SK-N-SH (cell line): ENCODE measurements around the gene ADAM30. TPM values are rescaled to one million over a fixed set of nuclear protein-coding genes. Genes with fewer than 3 reads are reported as not detected.

Experiments used
- CTCF ChIA-PET: fragments of 300-600, 350-600 bp; formaldehyde crosslinking; extraction: SDS; loops from one replicate; lab custom pipeline; 2021; lab: Yijun Ruan, JAX
- POLR2A ChIA-PET: fragments of 350-600 bp; sonication (Branson Sonifier 250); formaldehyde crosslinking; extraction: SDS; loops from one replicate; lab custom pipeline; 2020; ENCODE audit warnings: antibody characterized with exemption, inconsistent platforms; lab: Yijun Ruan, JAX
- DNase-seq: peaks from one replicate; pipeline ENCODE4 v3.0.0; 2012
- H2AFZ ChIP-seq: fragments of 200-600 bp; sonication (generic); 2 replicates; pipeline ENCODE4 v1.8.1; 2016; ENCODE audit warnings: antibody characterized with exemption, mild to moderate bottlenecking, low read depth
- H3F3A ChIP-seq: fragments of 200-600 bp; sonication (generic); replicated peaks from 2 replicates; pipeline ENCODE3; 2016; ENCODE audit warnings: antibody characterized with exemption, mild to moderate bottlenecking; ENCODE audit not compliant: insufficient read depth
- H3K27ac ChIP-seq, 2 experiments: fragments of 200-500 bp in 1 of 2; fragments of 200-600 bp in 1 of 2; sonication (Bioruptor generic) in 1 of 2; sonication (generic), shearing (Covaris generic) in 1 of 2; 2 replicates each; pipeline versions ENCODE4 v1.5.1 to v1.6.1; 2014 to 2016; ENCODE audit warnings: low read depth in 2 of 2, inconsistent platforms in 1 of 2, low read length in 1 of 2, mild to moderate bottlenecking in 1 of 2, mixed read lengths in 1 of 2
- H3K27me3 ChIP-seq: fragments of 200-600 bp; sonication (generic), shearing (Covaris generic); 2 replicates; pipeline ENCODE4 v1.6.1; 2016; ENCODE audit warnings: mixed run types; ENCODE audit not compliant: insufficient read depth
- H3K36me3 ChIP-seq, 2 experiments: fragments of 200-500 bp in 1 of 2; fragments of 200-600 bp in 1 of 2; sonication (Bioruptor generic) in 1 of 2; sonication (generic) in 1 of 2; replicated peaks in 1 of 2; 2 replicates each; pipeline versions ENCODE3 to v1.5.1; 2014 to 2016; ENCODE audit warnings: low read length in 1 of 2, mild to moderate bottlenecking in 1 of 2; ENCODE audit not compliant: insufficient read depth in 2 of 2, control insufficient read depth in 1 of 2
- H3K4me1 ChIP-seq, 2 experiments: fragments of 200-500 bp in 1 of 2; fragments of 200-600 bp in 1 of 2; sonication (Bioruptor generic) in 1 of 2; sonication (generic), shearing (Covaris generic) in 1 of 2; 2 replicates each; pipeline versions ENCODE4 v1.5.1 to v1.6.1; 2014 to 2016; ENCODE audit warnings: low read depth in 1 of 2, low read length in 1 of 2, mixed run types in 1 of 2; ENCODE audit not compliant: insufficient read depth in 2 of 2, control insufficient read depth in 1 of 2
- H3K4me2 ChIP-seq: fragments of 200-600 bp; sonication (generic), shearing (Covaris generic); 2 replicates; pipeline ENCODE4 v1.6.1; 2017; ENCODE audit warnings: mixed run types
- H3K4me3 ChIP-seq, 2 experiments: fragments of 200-500 bp in 1 of 2; fragments of 200-600 bp in 1 of 2; sonication (Bioruptor generic) in 1 of 2; sonication (generic), shearing (Covaris generic) in 1 of 2; 2 replicates each; pipeline versions ENCODE4 v1.5.1 to v1.8.1; 2014 to 2016; ENCODE audit warnings: low read depth in 2 of 2, inconsistent platforms in 1 of 2, low read length in 1 of 2, mild to moderate bottlenecking in 1 of 2, mixed read lengths in 1 of 2, moderate library complexity in 1 of 2
- H3K79me2 ChIP-seq: fragments of 200-600 bp; sonication (generic); 2 replicates; pipeline ENCODE4 v1.8.1; 2017; ENCODE audit warnings: mild to moderate bottlenecking; ENCODE audit not compliant: insufficient read depth
- H3K9ac ChIP-seq: fragments of 200-600 bp; sonication (generic); 2 replicates; pipeline ENCODE4 v1.6.1; 2017; ENCODE audit warnings: mixed run types
- H3K9me2 ChIP-seq: fragments of 200-600 bp; sonication (generic); 2 replicates; pipeline ENCODE4 v1.6.1; 2017; ENCODE audit warnings: mixed run types
- H3K9me3 ChIP-seq: fragments of 200-600 bp; sonication (generic); 2 replicates; pipeline ENCODE4 v1.6.1; 2017; ENCODE audit warnings: mixed run types, mild to moderate bottlenecking, moderate library complexity
- H4K20me1 ChIP-seq: fragments of 200-600 bp; sonication (generic); 2 replicates; pipeline ENCODE4 v1.6.1; 2017; ENCODE audit warnings: mild to moderate bottlenecking, mixed run types; ENCODE audit not compliant: insufficient read depth
- ELF1 ChIP-seq: IDR thresholded peaks from 2 replicates; pipeline ENCODE4 v1.4.0; 2012
- EZH2phosphoT487 ChIP-seq: fragments of 200-600 bp; sonication (generic); IDR thresholded peaks from 2 replicates; pipeline ENCODE4 v1.6.1; 2017; ENCODE audit warnings: low read depth, mixed run types, mild to moderate bottlenecking, antibody characterized with exemption, moderate library complexity, borderline replicate concordance
- FOSL2 ChIP-seq: IDR thresholded peaks from 2 replicates; pipeline ENCODE4 v1.4.0; 2012; ENCODE audit warnings: low read depth, mild to moderate bottlenecking, moderate library complexity, borderline replicate concordance
- FOXJ3 ChIP-seq: sonication (generic); formaldehyde crosslinking; IDR thresholded peaks from 2 replicates; pipeline ENCODE4 v1.5.1; 2020; ENCODE audit warnings: mild to moderate bottlenecking, missing genetic modification reagents
- FOXM1 ChIP-seq: IDR thresholded peaks from 2 replicates; pipeline ENCODE4 v1.4.0; 2012; ENCODE audit warnings: low read depth, mild to moderate bottlenecking
- GABPA ChIP-seq: IDR thresholded peaks from 2 replicates; pipeline ENCODE4 v1.4.0; 2012; ENCODE audit warnings: low read depth, mild to moderate bottlenecking
- NFIC ChIP-seq: IDR thresholded peaks from 2 replicates; pipeline ENCODE4 v1.4.0; 2012; ENCODE audit warnings: borderline replicate concordance
- NRF1 ChIP-seq: IDR thresholded peaks from 2 replicates; pipeline ENCODE4 v1.6.1; 2012; ENCODE audit warnings: low read depth, mild to moderate bottlenecking, low read length
- RAD21 ChIP-seq: IDR thresholded peaks from 2 replicates; pipeline ENCODE4 v1.6.1; 2012; ENCODE audit warnings: mild to moderate bottlenecking, low read length
- RCOR1 ChIP-seq: fragments of 150-350 bp; IDR thresholded peaks from 2 replicates; pipeline ENCODE4 v1.6.1; 2017; ENCODE audit warnings: antibody characterized with exemption, low read length
- RFX5 ChIP-seq: IDR thresholded peaks from 2 replicates; pipeline ENCODE4 v1.6.1; 2012; ENCODE audit warnings: mild to moderate bottlenecking, improper control_type of control experiment, low read length
- RXRA ChIP-seq: IDR thresholded peaks from 2 replicates; pipeline ENCODE4 v1.4.0; 2012; ENCODE audit warnings: low read depth, mild to moderate bottlenecking, borderline replicate concordance
- SIN3A ChIP-seq: IDR thresholded peaks from 2 replicates; pipeline ENCODE4 v1.6.1; 2012; ENCODE audit warnings: low read depth, mild to moderate bottlenecking, low read length, moderate library complexity, borderline replicate concordance
- TAF1 ChIP-seq: IDR thresholded peaks from 2 replicates; pipeline ENCODE4 v1.6.1; 2012; ENCODE audit warnings: low read depth, mild to moderate bottlenecking, low read length, moderate library complexity, borderline replicate concordance
- TCF12 ChIP-seq: IDR thresholded peaks from 2 replicates; pipeline ENCODE4 v1.4.0; 2012
- YY1 ChIP-seq: IDR thresholded peaks from 2 replicates; pipeline ENCODE4 v1.4.0; 2012; ENCODE audit warnings: low read depth, mild to moderate bottlenecking
- WGBS: methylation state at CpG from one replicate; pipeline ENCODE4 v1.1.6; 2017; ENCODE audit warnings: low lambda C conversion rate; 5-methylcytosine and 5-hydroxymethylcytosine counted together
- polyA plus RNA-seq, 3 experiments: library from polyadenylated mRNA; depleted of rRNA; stranded (reverse); fragments of >200 nt; gene quantifications; 2 replicates each; pipeline ENCODE4 v1.2.3, GENCODE V29; 2012
- TF ChIP-seq, protein P1 (sequence below): IDR thresholded peaks from 2 replicates; pipeline ENCODE4 v1.4.0; 2012; ENCODE audit warnings: low read depth
- TF ChIP-seq, protein P2 (sequence below): fragments of 200-600 bp; sonication (generic); IDR thresholded peaks from 2 replicates; pipeline ENCODE4 v1.6.1; 2017; ENCODE audit warnings: antibody characterized with exemption, mild to moderate bottlenecking, moderate library complexity
- TF ChIP-seq, protein P3 (sequence below): fragments of 150-350 bp; IDR thresholded peaks from 2 replicates; pipeline ENCODE4 v1.6.1; 2016; ENCODE audit warnings: mild to moderate bottlenecking, low read depth, low read length
- TF ChIP-seq, protein P4 (sequence below): IDR thresholded peaks from 2 replicates; pipeline ENCODE4 v1.4.0; 2012; ENCODE audit warnings: low read depth, borderline replicate concordance
- TF ChIP-seq, protein P5 (sequence below): IDR thresholded peaks from 2 replicates; pipeline ENCODE4 v1.4.0; 2012; ENCODE audit warnings: low read depth, borderline replicate concordance

The ADAM30 gene
- polyA plus RNA-seq, 1 of the 3 experiments (the other 2 are of a cell fraction): not detected

DNA sequence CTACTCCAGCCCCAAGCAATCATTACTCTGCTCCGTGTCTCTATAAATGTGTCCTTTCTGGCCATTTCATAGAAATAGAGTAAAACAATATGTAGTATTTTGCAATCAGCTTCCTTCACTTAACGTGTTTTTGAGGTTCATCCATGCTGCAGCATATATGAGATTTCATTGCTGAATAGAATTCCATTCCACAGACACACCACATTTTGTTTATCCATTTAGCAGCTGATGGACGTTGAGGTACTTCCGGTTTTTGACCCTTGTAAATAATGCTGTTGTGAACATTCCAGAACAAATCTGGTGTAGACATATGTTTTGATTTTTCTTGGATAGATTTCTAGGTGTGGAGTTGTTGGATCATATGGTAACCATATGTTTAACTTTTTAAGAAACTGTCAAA lies 30.7 kb downstream of the ADAM30 start:
- no peaks in the 10 kb centered on the region for H3K27me3 ChIP-seq
- no peaks in the 10 kb centered on the region for H3K79me2 ChIP-seq
- TF ChIP-seq, protein P1, sequence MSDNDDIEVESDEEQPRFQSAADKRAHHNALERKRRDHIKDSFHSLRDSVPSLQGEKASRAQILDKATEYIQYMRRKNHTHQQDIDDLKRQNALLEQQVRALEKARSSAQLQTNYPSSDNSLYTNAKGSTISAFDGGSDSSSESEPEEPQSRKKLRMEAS: no peak
- TF ChIP-seq FOXJ3 (CRISPR knock-in tag): no peak
- no peak for TF ChIP-seq TAF1
- no peak for TF ChIP-seq TCF12
- no peak for TF ChIP-seq YY1
- no peak for TF ChIP-seq FOSL2
- TF ChIP-seq RFX5: no peak
- TF ChIP-seq ELF1: no peak
- TF ChIP-seq, protein P2, sequence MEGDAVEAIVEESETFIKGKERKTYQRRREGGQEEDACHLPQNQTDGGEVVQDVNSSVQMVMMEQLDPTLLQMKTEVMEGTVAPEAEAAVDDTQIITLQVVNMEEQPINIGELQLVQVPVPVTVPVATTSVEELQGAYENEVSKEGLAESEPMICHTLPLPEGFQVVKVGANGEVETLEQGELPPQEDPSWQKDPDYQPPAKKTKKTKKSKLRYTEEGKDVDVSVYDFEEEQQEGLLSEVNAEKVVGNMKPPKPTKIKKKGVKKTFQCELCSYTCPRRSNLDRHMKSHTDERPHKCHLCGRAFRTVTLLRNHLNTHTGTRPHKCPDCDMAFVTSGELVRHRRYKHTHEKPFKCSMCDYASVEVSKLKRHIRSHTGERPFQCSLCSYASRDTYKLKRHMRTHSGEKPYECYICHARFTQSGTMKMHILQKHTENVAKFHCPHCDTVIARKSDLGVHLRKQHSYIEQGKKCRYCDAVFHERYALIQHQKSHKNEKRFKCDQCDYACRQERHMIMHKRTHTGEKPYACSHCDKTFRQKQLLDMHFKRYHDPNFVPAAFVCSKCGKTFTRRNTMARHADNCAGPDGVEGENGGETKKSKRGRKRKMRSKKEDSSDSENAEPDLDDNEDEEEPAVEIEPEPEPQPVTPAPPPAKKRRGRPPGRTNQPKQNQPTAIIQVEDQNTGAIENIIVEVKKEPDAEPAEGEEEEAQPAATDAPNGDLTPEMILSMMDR: no peak
- no peak for TF ChIP-seq NFIC
- TF ChIP-seq, protein P3, sequence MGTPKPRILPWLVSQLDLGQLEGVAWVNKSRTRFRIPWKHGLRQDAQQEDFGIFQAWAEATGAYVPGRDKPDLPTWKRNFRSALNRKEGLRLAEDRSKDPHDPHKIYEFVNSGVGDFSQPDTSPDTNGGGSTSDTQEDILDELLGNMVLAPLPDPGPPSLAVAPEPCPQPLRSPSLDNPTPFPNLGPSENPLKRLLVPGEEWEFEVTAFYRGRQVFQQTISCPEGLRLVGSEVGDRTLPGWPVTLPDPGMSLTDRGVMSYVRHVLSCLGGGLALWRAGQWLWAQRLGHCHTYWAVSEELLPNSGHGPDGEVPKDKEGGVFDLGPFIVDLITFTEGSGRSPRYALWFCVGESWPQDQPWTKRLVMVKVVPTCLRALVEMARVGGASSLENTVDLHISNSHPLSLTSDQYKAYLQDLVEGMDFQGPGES: no peak
- no peak for TF ChIP-seq GABPA
- no peak for TF ChIP-seq NRF1
- TF ChIP-seq SIN3A: no peak
- no peak for TF ChIP-seq RXRA
- TF ChIP-seq FOXM1: no peak
- no peak for TF ChIP-seq EZH2phosphoT487
- TF ChIP-seq RAD21: no peak
- H4K20me1 ChIP-seq: no peaks in the 10 kb centered on the region
- no peak overlapping the region for H3K27ac ChIP-seq
- CTCF ChIA-PET: interaction anchor here (0.8 to 1.3 kb wide), 2 partner anchors 56 to 81 kb away, joined by 3 read pairs; no protein-coding TSS in a partner anchor
- H3K4me3 ChIP-seq: no peak overlapping the region
- H3K9ac ChIP-seq: no peak overlapping the region
- DNase-seq: no peak
- H3K36me3 ChIP-seq: no peaks in the 10 kb centered on the region
- WGBS: 77% methylated on average over 4 of the region's 4 CpGs
- H3K9me3 ChIP-seq: no peaks in the 10 kb centered on the region
- POLR2A ChIA-PET: no interaction called here
- peaks cover 0 to 6% of the 10 kb centered on the region in 2 experiments; a peak in 1 of 4 replicates for H3K4me1 ChIP-seq
- H3K9me2 ChIP-seq: no peaks in the 10 kb centered on the region
- no peak overlapping the region for H3K4me2 ChIP-seq
- no peak overlapping the region for H2AFZ ChIP-seq
- no peaks in the 10 kb centered on the region for H3F3A ChIP-seq

DNA sequence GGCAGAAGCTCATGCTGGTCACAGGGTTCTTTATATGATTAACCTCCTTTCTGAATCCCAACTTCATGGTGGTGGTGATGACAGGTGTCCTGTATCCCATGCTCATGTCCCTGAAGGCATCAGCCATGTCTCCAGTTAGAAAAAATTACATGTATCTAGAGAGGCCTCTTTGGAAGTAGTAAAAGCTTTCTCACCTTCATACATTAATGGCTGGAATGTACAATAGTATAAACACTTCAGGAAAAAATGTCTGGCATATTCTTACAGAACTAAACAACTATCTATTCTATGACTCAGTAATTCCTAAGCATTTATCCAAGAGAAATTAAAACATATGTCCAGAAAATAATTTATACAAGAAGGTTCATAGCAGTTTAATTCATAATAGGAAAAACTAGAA lies 34.0 kb downstream of the ADAM30 start:
- no peaks in the 10 kb centered on the region for H4K20me1 ChIP-seq
- no peaks in the 10 kb centered on the region for H3K9me2 ChIP-seq
- H3K4me3 ChIP-seq: no peak overlapping the region
- DNase-seq: no peak
- H3K9ac ChIP-seq: no peak overlapping the region
- ChIA-PET CTCF (no interaction called here), POLR2A (no interaction called here)
- H3K27ac ChIP-seq: no peak overlapping the region
- peaks cover 6% of the 10 kb centered on the region for H3F3A ChIP-seq
- H3K27me3 ChIP-seq: no peaks in the 10 kb centered on the region
- no peaks in the 10 kb centered on the region for H3K9me3 ChIP-seq
- H3K4me2 ChIP-seq: no peak overlapping the region
- H3K36me3 ChIP-seq: no peaks in the 10 kb centered on the region
- no peak overlapping the region for H2AFZ ChIP-seq
- H3K79me2 ChIP-seq: no peaks in the 10 kb centered on the region
- peaks cover 0 to 11% of the 10 kb centered on the region in 2 experiments; a peak in 2 of 4 replicates for H3K4me1 ChIP-seq
- TF ChIP-seq, protein P4, sequence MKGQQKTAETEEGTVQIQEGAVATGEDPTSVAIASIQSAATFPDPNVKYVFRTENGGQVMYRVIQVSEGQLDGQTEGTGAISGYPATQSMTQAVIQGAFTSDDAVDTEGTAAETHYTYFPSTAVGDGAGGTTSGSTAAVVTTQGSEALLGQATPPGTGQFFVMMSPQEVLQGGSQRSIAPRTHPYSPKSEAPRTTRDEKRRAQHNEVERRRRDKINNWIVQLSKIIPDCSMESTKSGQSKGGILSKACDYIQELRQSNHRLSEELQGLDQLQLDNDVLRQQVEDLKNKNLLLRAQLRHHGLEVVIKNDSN: no peak
- TF ChIP-seq TAF1 (no peak), NRF1 (no peak), RCOR1 (no peak), NFIC (no peak), EZH2phosphoT487 (no peak), FOXJ3 (CRISPR knock-in tag) (no peak), TCF12 (no peak)
- TF ChIP-seq, protein P5, sequence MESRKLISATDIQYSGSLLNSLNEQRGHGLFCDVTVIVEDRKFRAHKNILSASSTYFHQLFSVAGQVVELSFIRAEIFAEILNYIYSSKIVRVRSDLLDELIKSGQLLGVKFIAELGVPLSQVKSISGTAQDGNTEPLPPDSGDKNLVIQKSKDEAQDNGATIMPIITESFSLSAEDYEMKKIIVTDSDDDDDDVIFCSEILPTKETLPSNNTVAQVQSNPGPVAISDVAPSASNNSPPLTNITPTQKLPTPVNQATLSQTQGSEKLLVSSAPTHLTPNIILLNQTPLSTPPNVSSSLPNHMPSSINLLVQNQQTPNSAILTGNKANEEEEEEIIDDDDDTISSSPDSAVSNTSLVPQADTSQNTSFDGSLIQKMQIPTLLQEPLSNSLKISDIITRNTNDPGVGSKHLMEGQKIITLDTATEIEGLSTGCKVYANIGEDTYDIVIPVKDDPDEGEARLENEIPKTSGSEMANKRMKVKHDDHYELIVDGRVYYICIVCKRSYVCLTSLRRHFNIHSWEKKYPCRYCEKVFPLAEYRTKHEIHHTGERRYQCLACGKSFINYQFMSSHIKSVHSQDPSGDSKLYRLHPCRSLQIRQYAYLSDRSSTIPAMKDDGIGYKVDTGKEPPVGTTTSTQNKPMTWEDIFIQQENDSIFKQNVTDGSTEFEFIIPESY: no peak
